ENCODE measurements around the gene CUEDC1. TPM values are rescaled to one million over a fixed set of nuclear protein-coding genes. Genes with fewer than 3 reads are reported as not detected.

Gene CUEDC1
- polyA plus RNA-seq, 2 of the 4 experiments (the other 2 are of a cell fraction) = 44.3 to 90.6 TPM

DNA sequence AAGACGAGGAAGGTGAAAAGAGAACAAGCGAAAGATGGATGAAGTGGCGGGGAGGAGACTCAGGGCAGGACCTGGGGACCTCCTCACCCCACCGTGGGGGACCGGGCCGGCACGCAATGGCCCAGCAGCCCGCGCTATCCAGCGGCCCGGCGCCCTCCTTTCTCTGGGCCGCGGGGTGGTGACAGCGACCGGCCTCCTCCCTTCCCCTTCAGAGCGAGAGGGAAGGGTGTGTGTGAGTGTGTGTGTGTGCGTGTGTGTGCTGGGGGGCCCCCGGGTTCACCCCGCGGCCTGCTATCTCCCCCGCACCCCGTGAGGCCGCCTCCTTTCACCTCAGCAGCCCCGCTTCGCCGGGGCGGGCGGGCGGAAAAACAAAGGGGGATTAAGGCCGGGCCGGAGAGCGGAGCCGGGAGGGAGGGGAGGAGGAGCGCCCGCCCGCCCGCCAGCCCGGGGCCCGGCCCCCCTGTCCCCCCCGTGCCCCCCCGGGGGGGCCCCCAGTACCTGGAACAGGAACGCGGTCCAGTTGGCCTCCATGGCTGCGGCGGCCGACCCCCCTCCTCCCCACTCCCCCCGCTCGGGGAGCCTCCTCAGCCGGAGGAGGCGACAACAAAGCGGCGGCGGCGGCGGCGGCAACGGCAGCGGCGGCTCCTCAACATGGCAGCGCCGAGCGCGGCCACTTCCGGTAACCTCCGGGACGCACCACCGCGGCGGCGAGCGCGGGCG, 32.5 kb upstream of the CUEDC1 start, which contains the start of gene VEZF1 (continued):
- TF ChIP-seq RARB (CRISPR knock-in tag; IDR thresholded peaks at IDR 0.05) (peak; percentile 46; the same call in 1 of the 2 replicates), CHD2 (IDR thresholded peaks at IDR 0.05; ENCODE audit: low read length, partially characterized antibody) (no peak)

GRCh38 chr17:57986841-57987580, 31.8 kb upstream of the CUEDC1 start:
- peak overlapping the region; percentile 96 to 98 for H3K27ac ChIP-seq
- DNase-seq (ENCODE audit: low read depth in 1 of 2, low spot score in 1 of 2) = peak; percentile 63 to 70
- 2% methylated on average over 38 of the region's 38 CpGs for WGBS (ENCODE audit: missing lambda C conversion rate)
- H3K4me2 ChIP-seq = peak overlapping the region; percentile 84
- POLR2A ChIA-PET = interaction anchor here (0.6 to 5.2 kb wide), 14 partner anchors 12 to 126 kb away, joined by 3 to 36 read pairs (median 5); partner anchors contain the start of genes CUEDC1 and SRSF1
- H3K4me3 ChIP-seq = peak overlapping the region; percentile 77
- FAIRE-seq = peak; percentile 28
- H3K4me1 ChIP-seq = peaks cover 77% of the 10 kb centered on the region
- CTCF ChIA-PET = interaction anchor here (0.7 to 3.6 kb wide), 20 partner anchors 9 to 744 kb away, joined by 3 to 55 read pairs (median 7); partner anchors contain the start of gene CUEDC1
- TF ChIP-seq JUNB (IDR thresholded peaks at IDR 0.05) = peak; percentile 23; the same call in 1 of the 2 replicates
- TF ChIP-seq SMC3 (IDR thresholded peaks at IDR 0.05) = peak; percentile 8; the same call in 1 of the 3 replicates
- TF ChIP-seq FOSL2 (IDR thresholded peaks at IDR 0.05) = peak; percentile 52; the same call in 1 of the 2 replicates
- peak; percentile 88 for TF ChIP-seq FOSL2 (CRISPR knock-in tag; IDR thresholded peaks at IDR 0.05)
- no peak for TF ChIP-seq TP53 (CRISPR knock-in tag; IDR thresholded peaks at IDR 0.05)
- no peak for TF ChIP-seq RARB (CRISPR knock-in tag; IDR thresholded peaks at IDR 0.05)
- peak; percentile 6 to 13; a peak in 1 of 5 replicates for TF ChIP-seq RAD21 (conservative IDR thresholded peaks at IDR 0.05 in 1 of 2, IDR thresholded peaks at IDR 0.05 in 1 of 2)
- TF ChIP-seq, protein P1, sequence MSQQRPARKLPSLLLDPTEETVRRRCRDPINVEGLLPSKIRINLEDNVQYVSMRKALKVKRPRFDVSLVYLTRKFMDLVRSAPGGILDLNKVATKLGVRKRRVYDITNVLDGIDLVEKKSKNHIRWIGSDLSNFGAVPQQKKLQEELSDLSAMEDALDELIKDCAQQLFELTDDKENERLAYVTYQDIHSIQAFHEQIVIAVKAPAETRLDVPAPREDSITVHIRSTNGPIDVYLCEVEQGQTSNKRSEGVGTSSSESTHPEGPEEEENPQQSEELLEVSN (IDR thresholded peaks at IDR 0.05; ENCODE audit: borderline replicate concordance, low read depth) = peak; percentile 35; the same call in 1 of the 2 replicates
- 0 out of 5 replicates have a peak, but pooled peaks of 1 of the 2 experiments have one; percentile 15 for TF ChIP-seq JUN (IDR thresholded peaks at IDR 0.05)
- peak; percentile 30; the same call in 1 of the 2 replicates for TF ChIP-seq KDM5A (IDR thresholded peaks at IDR 0.05)
- TF ChIP-seq, protein P2, sequence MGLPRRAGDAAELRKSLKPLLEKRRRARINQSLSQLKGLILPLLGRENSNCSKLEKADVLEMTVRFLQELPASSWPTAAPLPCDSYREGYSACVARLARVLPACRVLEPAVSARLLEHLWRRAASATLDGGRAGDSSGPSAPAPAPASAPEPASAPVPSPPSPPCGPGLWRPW (IDR thresholded peaks at IDR 0.05) = no peak
- peak; percentile 19; the same call in 1 of the 2 replicates for TF ChIP-seq REST (IDR thresholded peaks at IDR 0.05)
- peak; percentile 22; the same call in 1 of the 2 replicates for TF ChIP-seq GATA3 (IDR thresholded peaks at IDR 0.05; ENCODE audit: borderline replicate concordance)
- no peak for TF ChIP-seq ZC3H11A (IDR thresholded peaks at IDR 0.05)
- H3K9me3 ChIP-seq = no peaks in the 10 kb centered on the region
- peak; percentile 28 to 65; a peak in 5 of 6 replicates for ATAC-seq

DNA sequence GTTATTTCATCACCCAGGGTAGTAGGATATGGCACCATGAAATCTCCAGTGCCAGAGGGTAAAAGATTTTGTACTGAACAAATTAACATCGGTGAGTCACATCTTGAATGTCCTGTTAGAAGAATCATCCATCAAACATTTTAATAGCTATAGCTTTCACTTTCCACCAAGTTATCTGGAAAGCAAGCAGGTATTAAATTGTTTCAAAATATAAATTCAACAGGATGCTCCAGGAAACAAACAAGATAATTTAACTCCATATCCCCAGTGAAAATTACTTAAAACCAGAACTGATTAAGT, 30.4 kb upstream of the CUEDC1 start:
- peak overlapping the region; percentile 84 for H3K4me2 ChIP-seq
- peak; percentile 86 for FAIRE-seq
- peak; percentile 43 to 56 for DNase-seq (ENCODE audit: low read depth in 1 of 2, low spot score in 1 of 2)
- peak overlapping the region; percentile 96 to 98 for H3K27ac ChIP-seq
- TF ChIP-seq TFCP2L1 (CRISPR knock-in tag; IDR thresholded peaks at IDR 0.05) = no peak
- no peak for TF ChIP-seq ESRRA (IDR thresholded peaks at IDR 0.05; ENCODE audit: borderline replicate concordance, low read length)
- no peak for TF ChIP-seq ZFP36 (IDR thresholded peaks at IDR 0.05; ENCODE audit: borderline replicate concordance, partially characterized antibody)
- peak in 1 of 2 experiments; percentile 37; a peak in 1 of 5 replicates for TF ChIP-seq JUN (IDR thresholded peaks at IDR 0.05)
- peak; percentile 68 for TF ChIP-seq FOSL2 (IDR thresholded peaks at IDR 0.05)
- peak; percentile 87 for TF ChIP-seq FOSL2 (CRISPR knock-in tag; IDR thresholded peaks at IDR 0.05)
- no peak for TF ChIP-seq EHMT2 (IDR thresholded peaks at IDR 0.05; ENCODE audit: low read depth)
- no peak for TF ChIP-seq KDM1A (IDR thresholded peaks at IDR 0.05; ENCODE audit: low read depth)
- TF ChIP-seq CTCF (IDR thresholded peaks at IDR 0.05) = no peak
- peak; percentile 55 to 69; a peak in 3 of 4 replicates for TF ChIP-seq CEBPB (IDR thresholded peaks at IDR 0.05)
- WGBS (ENCODE audit: missing lambda C conversion rate) = 0% methylated on average over 1 of the region's 1 CpG
- ChIA-PET POLR2A (interaction anchor here (0.7 to 5.2 kb wide), 8 partner anchors 14 to 125 kb away, joined by 3 to 36 read pairs (median 6); partner anchors contain the start of gene CUEDC1), CTCF (interaction anchor here (0.7 to 3.6 kb wide), 21 partner anchors 9 to 864 kb away, joined by 3 to 55 read pairs (median 5); partner anchors contain the start of gene CUEDC1)
- ATAC-seq = no peak
- no peaks in the 10 kb centered on the region for H3K9me3 ChIP-seq
- H3K4me1 ChIP-seq = peaks cover 74% of the 10 kb centered on the region
- H3K4me3 ChIP-seq = peak overlapping the region; percentile 77
